IPS-18c (cell line): Measurements from ENCODE around the gene WWC1.

ENCODE experiments used
- H3K4me3 ChIP-seq: 2 replicates; pipeline ENCODE4 v1.7.0; 2013; ENCODE audit warnings: low read depth, mild to moderate bottlenecking, low read length, moderate library complexity; ENCODE audit not compliant: insufficient read depth
- H3K9me3 ChIP-seq: one replicate; pipeline ENCODE4 v1.6.1; 2013; ENCODE audit warnings: mild to moderate bottlenecking, low read length, moderate library complexity; ENCODE audit not compliant: control insufficient read depth, insufficient read depth

The WWC1 gene

DNA sequence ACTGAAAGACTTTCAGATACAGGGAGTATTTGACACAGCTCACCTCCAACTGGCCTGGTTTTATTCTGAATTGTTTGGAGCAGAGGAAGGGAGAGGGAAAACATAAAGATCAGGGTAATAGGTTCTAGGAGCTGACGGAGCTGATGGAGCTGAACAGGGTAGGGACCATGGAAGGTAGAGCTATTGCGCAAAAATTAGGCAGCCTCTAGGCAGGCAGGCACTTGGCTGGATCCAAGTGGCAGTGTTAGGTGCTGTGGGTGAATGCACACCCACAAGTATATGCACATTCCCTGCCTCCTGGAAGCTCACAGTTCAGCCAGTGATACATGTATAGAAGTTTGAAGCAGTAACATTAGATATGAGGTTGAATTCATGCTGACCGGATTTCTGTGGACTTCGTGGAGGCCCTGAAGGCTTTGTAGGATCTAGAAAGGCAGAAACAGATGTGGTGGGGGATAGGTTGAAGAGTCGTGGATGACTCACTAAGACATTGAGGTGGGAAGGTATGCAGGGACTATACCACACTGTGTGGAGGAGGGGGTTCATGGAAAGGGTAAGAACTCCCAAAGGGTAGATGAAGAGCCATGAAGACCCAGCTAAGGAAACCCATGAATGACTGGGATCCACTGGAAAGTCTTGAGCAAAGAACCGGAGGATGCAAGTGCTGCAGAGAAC lies 50.8 kb downstream of the WWC1 start:
- H3K4me3 ChIP-seq = no peak overlapping the region
- no peaks in the 10 kb centered on the region for H3K9me3 ChIP-seq

DNA sequence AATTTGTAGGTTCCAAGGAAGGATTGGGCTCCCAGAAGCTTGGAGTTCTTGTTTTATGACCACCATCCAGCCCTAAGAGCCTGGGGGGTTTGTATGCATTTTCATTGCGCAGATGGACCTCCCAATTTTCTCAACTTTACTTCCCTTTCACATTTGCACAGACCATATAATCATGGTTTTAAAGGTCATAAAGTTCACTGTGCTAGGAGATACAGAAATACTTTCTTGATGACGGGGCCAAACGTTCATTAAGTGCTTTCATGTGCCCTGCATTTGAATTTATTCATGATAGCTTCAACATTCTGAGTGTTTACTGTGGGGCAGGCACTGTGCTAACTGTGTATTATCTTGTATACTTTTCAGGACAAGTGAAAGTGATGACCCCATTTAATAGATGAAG lies 51.5 kb downstream of the WWC1 start:
- no peaks in the 10 kb centered on the region for H3K9me3 ChIP-seq
- no peak overlapping the region for H3K4me3 ChIP-seq

DNA sequence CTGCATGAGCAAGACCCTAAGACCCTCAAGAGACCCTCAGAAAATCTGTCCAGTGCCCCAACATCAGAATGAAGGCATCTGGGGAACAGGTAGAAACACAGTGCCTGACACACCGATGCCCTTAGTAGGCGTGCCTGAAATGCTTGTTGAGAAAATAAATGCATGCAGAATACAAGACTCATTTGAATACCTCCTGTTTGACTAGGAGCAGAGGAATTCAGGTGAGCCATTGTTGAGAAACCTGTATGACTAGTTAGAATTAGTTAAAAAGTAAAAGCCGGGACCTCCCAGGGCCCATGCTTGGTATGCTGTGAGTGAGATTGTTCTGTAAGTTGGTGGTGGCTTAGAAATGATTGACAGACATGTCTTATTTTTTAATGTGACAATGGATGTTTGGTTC lies 55.0 kb downstream of the WWC1 start:
- H3K9me3 ChIP-seq = no peaks in the 10 kb centered on the region
- H3K4me3 ChIP-seq = no peak overlapping the region

- no peaks in the 10 kb centered on the region for H3K9me3 ChIP-seq
- no peak overlapping the region for H3K4me3 ChIP-seq
Measured at GRCh38 chr5:168347368-168348083, 56.1 kb downstream of the WWC1 start.

DNA sequence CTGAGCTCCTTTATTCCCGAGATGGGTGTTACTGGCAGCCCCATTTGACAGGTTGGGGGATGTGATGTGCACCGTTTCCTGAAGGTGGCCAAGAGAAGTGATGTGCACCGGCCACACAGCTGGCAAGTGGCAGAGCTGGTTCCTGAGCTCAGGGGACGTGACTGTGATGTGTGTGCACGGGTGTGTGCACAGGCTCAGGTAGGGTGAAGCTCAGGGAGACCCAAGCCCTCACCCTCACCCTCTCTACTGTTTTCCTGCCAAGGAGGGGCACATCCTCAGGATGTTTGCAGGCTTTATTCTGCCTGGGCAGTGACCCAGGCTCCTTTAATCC lies 56.6 kb downstream of the WWC1 start:
- no peaks in the 10 kb centered on the region for H3K9me3 ChIP-seq
- H3K4me3 ChIP-seq = no peak overlapping the region; the same call in 1 of the 2 replicates

DNA sequence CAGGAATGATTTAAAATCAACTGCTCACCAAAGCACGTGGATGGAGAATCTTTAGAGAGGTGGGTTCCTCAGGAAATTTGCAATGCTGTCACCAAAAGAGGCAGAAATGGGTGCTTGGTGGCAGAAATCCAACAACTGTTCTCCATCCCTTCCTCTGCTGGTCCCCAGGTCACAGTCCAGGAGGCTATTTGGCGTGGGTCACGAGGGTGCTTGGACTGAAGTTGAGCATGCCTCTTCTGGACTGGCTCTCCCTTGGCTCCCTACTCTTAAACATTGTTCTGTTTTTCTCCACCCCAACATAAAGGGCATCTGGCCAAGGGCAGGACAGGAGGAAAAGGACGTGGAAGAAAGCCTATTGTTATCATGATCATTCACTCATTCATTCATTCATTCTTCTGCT lies 58.9 kb downstream of the WWC1 start:
- no peaks in the 10 kb centered on the region for H3K9me3 ChIP-seq
- H3K4me3 ChIP-seq = no peak overlapping the region

DNA sequence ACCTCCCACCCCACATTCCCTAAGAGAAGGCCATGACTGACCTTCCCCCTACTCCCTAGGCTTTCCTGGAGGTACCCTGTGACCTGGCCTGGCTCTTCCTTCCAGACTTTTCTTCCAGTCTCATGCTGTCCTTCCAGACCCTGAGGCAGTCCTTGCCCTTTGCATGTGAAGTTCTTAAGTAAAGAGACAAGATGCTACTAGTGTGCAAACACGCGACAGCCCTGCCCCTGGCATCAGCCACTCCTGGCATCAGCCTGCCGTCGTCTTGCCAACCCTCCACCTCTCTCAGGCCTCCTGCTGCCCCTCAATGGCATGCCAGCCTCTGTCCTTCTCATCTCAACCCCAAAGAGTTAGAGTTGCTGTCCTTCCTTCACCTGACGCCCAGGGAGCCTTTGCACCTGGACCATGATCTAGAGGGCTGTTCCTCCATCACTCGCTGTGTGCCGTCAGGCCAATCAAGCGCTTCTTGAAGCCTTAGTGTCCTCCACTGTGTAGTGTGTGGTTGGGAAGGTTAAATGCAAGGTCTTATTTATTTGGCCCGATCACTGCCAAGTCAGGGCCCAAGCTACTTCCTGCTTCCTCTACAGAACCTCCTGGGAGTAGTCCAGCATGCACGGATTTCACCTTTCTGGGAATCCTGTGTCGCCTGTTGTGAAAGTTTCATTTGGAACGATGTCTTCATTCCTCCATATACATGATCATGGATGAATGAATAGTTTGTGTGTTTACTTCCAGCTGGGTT lies 61.9 kb downstream of the WWC1 start:
- H3K4me3 ChIP-seq = no peak overlapping the region

DNA sequence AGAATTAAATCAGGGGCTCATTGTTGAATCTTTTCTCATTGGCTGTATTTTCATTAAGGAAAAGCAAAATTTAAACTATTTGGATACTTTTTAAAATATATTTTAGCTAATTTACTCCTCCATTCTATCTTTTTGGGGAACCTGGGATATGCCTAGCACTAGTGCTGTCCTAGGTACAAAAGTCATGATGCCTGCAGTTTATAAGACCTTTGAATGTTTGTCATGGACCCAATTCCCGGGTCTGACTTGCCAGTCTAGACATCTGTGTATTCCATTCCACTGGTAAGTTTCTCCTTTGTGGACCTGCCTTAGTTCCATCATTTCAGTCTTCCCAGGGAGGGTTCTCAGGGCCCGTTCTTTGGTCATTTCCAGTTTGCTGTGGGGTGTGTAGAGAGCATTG lies 63.0 kb downstream of the WWC1 start:
- Histone ChIP-seq H3K9me3 (no peaks in the 10 kb centered on the region), H3K4me3 (no peak overlapping the region)

More for the DNA sequence above, 61.9 kb downstream of the WWC1 start:
- H3K9me3 ChIP-seq = no peaks in the 10 kb centered on the region

GRCh38 chr5:168356171-168356570 lies 64.7 kb downstream of the WWC1 start:
- no peaks in the 10 kb centered on the region for H3K9me3 ChIP-seq

DNA sequence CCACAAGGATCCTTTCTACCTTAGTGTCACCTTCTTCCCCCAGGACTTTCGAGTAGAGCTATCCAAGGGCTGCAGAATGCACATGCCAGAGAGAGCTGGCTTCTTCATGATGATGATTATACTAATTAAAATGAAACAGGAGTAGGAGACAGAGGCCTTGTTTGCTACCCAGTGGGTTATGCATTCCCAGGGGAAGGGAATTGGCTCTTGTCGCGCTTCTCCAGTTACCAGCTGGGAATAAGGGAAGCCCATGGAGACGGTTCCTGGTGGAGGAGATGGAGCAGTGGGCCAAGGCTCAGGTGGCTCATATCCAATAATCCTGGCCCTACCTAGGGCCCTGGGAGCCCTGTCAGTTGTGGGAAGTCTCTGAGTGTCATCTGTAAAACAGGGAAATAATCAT lies 65.1 kb downstream of the WWC1 start:
- no peak overlapping the region for H3K4me3 ChIP-seq
- no peaks in the 10 kb centered on the region for H3K9me3 ChIP-seq

More at GRCh38 chr5:168356171-168356570, 64.7 kb downstream of the WWC1 start:
- no peak overlapping the region for H3K4me3 ChIP-seq

DNA sequence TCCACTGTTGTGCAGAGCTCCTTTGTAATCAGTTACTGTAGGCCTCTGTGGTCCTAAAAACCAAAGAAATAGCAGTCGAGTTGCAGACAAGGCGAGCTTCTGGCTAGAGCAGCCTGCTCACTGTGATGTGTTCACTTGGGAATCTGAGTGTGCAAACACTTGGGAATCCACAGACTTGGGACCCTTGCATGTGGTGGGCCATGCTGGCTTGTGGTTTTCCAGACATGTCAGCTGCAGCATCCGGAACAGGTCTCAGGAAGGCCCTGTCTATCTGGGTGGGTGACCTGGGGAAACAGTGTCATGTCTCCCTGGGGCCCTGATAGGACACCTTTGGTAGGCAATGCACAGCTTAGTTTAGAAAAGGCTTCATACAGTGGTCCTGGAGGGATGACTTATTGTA lies 66.4 kb downstream of the WWC1 start:
- no peaks in the 10 kb centered on the region for H3K9me3 ChIP-seq
- H3K4me3 ChIP-seq = no peak overlapping the region

DNA sequence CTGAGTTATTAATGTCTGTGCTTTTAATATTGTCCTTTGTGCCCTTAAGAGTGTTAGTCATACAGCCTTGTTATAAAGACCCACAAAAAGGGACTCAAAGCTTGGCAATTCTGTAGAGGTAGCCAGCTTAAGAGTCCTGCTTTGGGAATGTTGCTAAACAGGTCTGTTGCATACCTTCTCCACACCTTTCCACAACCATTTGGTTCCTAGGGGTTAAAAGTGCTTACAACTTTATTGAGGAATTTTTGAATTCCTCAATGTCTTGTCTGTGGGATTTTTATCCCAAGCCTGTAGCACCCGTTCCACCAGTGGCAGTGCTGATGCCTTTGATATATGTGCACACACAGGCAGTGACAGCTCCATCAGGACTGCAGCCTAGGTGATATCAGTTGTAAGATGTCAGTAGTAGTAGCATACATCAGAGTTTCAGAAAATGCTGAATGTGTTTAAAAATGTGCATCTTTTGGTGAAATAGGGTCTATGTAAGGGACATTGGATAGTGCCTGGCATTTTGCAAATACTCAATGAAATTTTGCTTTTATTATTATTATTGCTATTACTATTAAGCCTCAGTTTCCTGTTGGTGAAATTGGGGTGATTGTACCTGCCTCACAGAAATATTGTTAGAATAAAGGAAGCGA lies 68.5 kb downstream of the WWC1 start:
- no peak overlapping the region for H3K4me3 ChIP-seq
- no peaks in the 10 kb centered on the region for H3K9me3 ChIP-seq

- H3K9me3 ChIP-seq = no peaks in the 10 kb centered on the region
- no peak overlapping the region for H3K4me3 ChIP-seq
Measured at GRCh38 chr5:168360521-168361285, 69.3 kb downstream of the WWC1 start.

- Histone ChIP-seq H3K4me3 (no peak overlapping the region), H3K9me3 (no peaks in the 10 kb centered on the region)
Measured at GRCh38 chr5:168362097-168362885, 70.8 kb downstream of the WWC1 start.

DNA sequence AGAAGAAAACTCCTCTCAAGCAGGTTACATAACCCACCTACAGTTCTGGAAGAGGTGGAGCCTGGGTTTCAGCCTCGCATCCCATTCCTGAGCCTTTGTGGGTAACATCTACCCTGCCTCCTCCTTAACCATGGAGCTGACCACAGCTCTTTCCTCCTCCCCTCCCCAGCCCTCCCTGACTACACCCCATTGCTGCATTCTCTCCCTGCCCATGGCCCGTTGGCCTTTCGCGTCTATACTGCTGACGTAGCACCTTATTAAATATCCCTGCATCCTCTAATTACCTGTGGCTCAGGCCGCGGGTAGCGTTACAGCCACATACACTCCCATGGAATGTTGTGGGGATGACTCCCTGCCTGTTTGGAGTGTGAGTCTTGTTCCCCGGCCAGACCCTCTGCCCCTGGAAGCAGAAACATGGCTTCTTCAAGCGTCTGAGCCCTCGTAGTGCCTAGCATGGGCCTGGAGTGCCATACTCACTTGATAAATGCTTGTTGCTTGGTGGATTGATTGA lies 72.8 kb downstream of the WWC1 start:
- Histone ChIP-seq H3K9me3 (no peaks in the 10 kb centered on the region), H3K4me3 (no peak overlapping the region)

DNA sequence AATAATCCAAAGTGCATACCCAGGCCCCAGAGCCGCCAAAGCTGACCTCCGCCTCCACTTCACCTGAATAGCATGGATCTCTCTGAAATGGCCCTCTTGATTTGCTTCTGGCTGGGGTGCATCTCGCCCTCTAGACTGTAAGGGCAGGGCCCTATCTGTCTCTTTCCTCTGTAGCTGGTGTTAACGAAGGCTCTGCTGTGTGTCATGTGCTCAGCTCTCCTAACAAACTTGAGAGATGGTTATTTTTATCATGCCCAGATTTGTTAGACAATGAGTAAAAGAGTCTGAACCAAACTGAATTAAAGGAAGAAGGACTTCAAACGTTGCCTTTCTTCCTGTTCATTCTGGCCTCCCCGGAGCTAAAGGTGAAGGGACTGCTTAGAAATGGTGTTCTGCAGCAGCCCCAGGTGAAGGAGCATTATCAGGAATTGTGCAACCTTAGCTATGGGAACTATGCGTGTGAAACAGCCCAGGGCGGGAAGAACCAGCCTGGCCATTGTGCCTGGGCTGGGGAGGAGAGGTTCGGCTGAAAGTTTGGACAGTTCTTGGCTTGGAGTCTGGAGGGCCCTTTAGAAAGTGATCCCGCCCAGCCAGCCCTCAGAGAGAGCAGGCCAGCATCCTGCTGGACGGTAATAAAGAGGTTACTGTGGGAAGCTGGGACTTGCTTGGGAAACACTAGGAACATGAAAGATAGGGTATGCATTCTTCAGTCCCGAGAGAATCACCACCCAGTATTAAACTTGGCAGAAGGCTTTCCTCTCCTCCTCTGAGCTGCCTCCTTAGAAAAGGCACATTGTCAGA lies 73.5 kb downstream of the WWC1 start:
- no peaks in the 10 kb centered on the region for H3K9me3 ChIP-seq
- H3K4me3 ChIP-seq = no peak overlapping the region
